SK-N-SH (cell line): ENCODE results near the gene ASCC3.

Experiments used
- EZH2phosphoT487 ChIP-seq: fragments of 200-600 bp; sonication (generic); IDR thresholded peaks from 2 replicates; pipeline ENCODE4 v1.6.1; 2017; ENCODE audit warnings: low read depth, mixed run types, mild to moderate bottlenecking, antibody characterized with exemption, moderate library complexity, borderline replicate concordance
- FOXJ3 ChIP-seq: sonication (generic); formaldehyde crosslinking; IDR thresholded peaks from 2 replicates; pipeline ENCODE4 v1.5.1; 2020; ENCODE audit warnings: mild to moderate bottlenecking, missing genetic modification reagents
- GABPA ChIP-seq: IDR thresholded peaks from 2 replicates; pipeline ENCODE4 v1.4.0; 2012; ENCODE audit warnings: low read depth, mild to moderate bottlenecking
- YY1 ChIP-seq: IDR thresholded peaks from 2 replicates; pipeline ENCODE4 v1.4.0; 2012; ENCODE audit warnings: low read depth, mild to moderate bottlenecking
- TF ChIP-seq, protein P1 (sequence below): fragments of 200-600 bp; sonication (generic); IDR thresholded peaks from 2 replicates; pipeline ENCODE4 v1.6.1; 2017; ENCODE audit warnings: antibody characterized with exemption, mild to moderate bottlenecking, moderate library complexity

GRCh38 chr6:100892693-100893092, 11.6 kb upstream of the ASCC3 start:
- TF ChIP-seq FOXJ3 (CRISPR knock-in tag) (no peak), YY1 (no peak), GABPA (no peak), EZH2phosphoT487 (no peak)
- TF ChIP-seq, protein P1, sequence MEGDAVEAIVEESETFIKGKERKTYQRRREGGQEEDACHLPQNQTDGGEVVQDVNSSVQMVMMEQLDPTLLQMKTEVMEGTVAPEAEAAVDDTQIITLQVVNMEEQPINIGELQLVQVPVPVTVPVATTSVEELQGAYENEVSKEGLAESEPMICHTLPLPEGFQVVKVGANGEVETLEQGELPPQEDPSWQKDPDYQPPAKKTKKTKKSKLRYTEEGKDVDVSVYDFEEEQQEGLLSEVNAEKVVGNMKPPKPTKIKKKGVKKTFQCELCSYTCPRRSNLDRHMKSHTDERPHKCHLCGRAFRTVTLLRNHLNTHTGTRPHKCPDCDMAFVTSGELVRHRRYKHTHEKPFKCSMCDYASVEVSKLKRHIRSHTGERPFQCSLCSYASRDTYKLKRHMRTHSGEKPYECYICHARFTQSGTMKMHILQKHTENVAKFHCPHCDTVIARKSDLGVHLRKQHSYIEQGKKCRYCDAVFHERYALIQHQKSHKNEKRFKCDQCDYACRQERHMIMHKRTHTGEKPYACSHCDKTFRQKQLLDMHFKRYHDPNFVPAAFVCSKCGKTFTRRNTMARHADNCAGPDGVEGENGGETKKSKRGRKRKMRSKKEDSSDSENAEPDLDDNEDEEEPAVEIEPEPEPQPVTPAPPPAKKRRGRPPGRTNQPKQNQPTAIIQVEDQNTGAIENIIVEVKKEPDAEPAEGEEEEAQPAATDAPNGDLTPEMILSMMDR: no peak
